GM21786 (cell line): ENCODE results near the gene MCTP1.
A peak's percentile ranks its signal among the peaks of the same experiment; 100 is the strongest.

Source experiments
- ATAC-seq: cut with Tn5 transposase; IDR thresholded peaks from one replicate; pipeline ENCODE4 v1.9.1; 2021; ENCODE audit not compliant: unreplicated experiment

The MCTP1 gene

GRCh38 chr5:95080030-95080429 is 204.9 kb downstream of the MCTP1 start:
- ATAC-seq: no peak

GRCh38 chr5:95078868-95079267 is 206.0 kb downstream of the MCTP1 start:
- no peak for ATAC-seq

- no peak for ATAC-seq
These were observed 208.3 kb downstream of the MCTP1 start for GRCh38 chr5:95076395-95077185.

- peak; percentile 49 for ATAC-seq
These were observed 209.8 kb downstream of the MCTP1 start for GRCh38 chr5:95075111-95075510.

GRCh38 chr5:95072281-95072680 is 212.6 kb downstream of the MCTP1 start:
- no peak for ATAC-seq

GRCh38 chr5:95070866-95071265 is 214.0 kb downstream of the MCTP1 start:
- no peak for ATAC-seq

- ATAC-seq: no peak
These were observed 214.4 kb downstream of the MCTP1 start for GRCh38 chr5:95070453-95070852.

- ATAC-seq: no peak
These were observed 214.9 kb downstream of the MCTP1 start for GRCh38 chr5:95069948-95070347.

- no peak for ATAC-seq
These were observed 215.9 kb downstream of the MCTP1 start for GRCh38 chr5:95069021-95069420.

GRCh38 chr5:95068289-95068910 is 216.5 kb downstream of the MCTP1 start:
- ATAC-seq: peak; percentile 43

- no peak for ATAC-seq
These were observed 218.8 kb downstream of the MCTP1 start for GRCh38 chr5:95066048-95066447.

- no peak for ATAC-seq
These were observed 221.4 kb downstream of the MCTP1 start for GRCh38 chr5:95063492-95063891.

GRCh38 chr5:95060098-95060497 is 224.8 kb downstream of the MCTP1 start:
- no peak for ATAC-seq

GRCh38 chr5:95059636-95060035 is 225.3 kb downstream of the MCTP1 start:
- ATAC-seq: no peak

GRCh38 chr5:95057615-95058014 is 227.3 kb downstream of the MCTP1 start:
- ATAC-seq: no peak

- no peak for ATAC-seq
These were observed 231.6 kb downstream of the MCTP1 start for GRCh38 chr5:95053253-95053652.

GRCh38 chr5:95050708-95051107 is 234.2 kb downstream of the MCTP1 start:
- ATAC-seq: no peak

- no peak for ATAC-seq
These were observed 236.3 kb downstream of the MCTP1 start for GRCh38 chr5:95048628-95049027.

- no peak for ATAC-seq
These were observed 239.5 kb downstream of the MCTP1 start for GRCh38 chr5:95045181-95045965.

GRCh38 chr5:95044096-95044495 is 240.8 kb downstream of the MCTP1 start:
- ATAC-seq: no peak

- no peak for ATAC-seq
These were observed 241.2 kb downstream of the MCTP1 start for GRCh38 chr5:95043648-95044047.

GRCh38 chr5:95043234-95043633 is 241.7 kb downstream of the MCTP1 start:
- ATAC-seq: no peak
